B cell (primary cell): ENCODE measurements around the gene TIAM2.

Experiments used
- CTCF ChIP-seq: fragments of 200-600 bp; IDR thresholded peaks from one replicate; pipeline ENCODE4 v1.8.0; 2022; ENCODE audit warnings: antibody characterized with exemption, mild to moderate bottlenecking
- EZH2 ChIP-seq: IDR thresholded peaks from 2 replicates; pipeline ENCODE4 v1.6.1; 2012; ENCODE audit warnings: borderline replicate concordance, low read depth, mild to moderate bottlenecking, moderate library complexity, low read length; ENCODE audit not compliant: insufficient read depth, poor library complexity, severe bottlenecking

GRCh38 chr6:155173488-155173887 is 178.4 kb downstream of the TIAM2 start:
- TF ChIP-seq CTCF (no peak), EZH2 (no peak)
